CD4-positive, CD25-positive, alpha-beta regulatory T cell (primary cell): ENCODE measurements around the gene GLRA2. TPM values are rescaled to one million over a fixed set of nuclear protein-coding genes. Genes with fewer than 3 reads are reported as not detected.

Source experiments
- ATAC-seq, 2 donors: fragments of 150-1000 bp; cut with Tn5 transposase; one replicate each; pipeline ENCODE4 v1.10.0; 2021; ENCODE audit warnings: low read depth in 2 of 2, moderate number of reproducible peaks in 2 of 2, moderate library complexity in 1 of 2
- DNase-seq, 3 donors: peaks; one replicate each; pipeline versions ENCODE4 v3.0.0 to v3.0.0-alpha.2; 2012 to 2022; ENCODE audit warnings: mixed read lengths in 1 of 3
- H3K27ac ChIP-seq: one replicate; pipeline ENCODE4 v1.7.0; 2013; ENCODE audit warnings: mild to moderate bottlenecking, low read length; ENCODE audit not compliant: insufficient read depth, poor library complexity, severe bottlenecking
- H3K27me3 ChIP-seq: one replicate; pipeline ENCODE4 v1.7.0; 2013; ENCODE audit warnings: low read length; ENCODE audit not compliant: control insufficient read depth, insufficient read depth
- H3K36me3 ChIP-seq: one replicate; pipeline ENCODE4 v1.7.0; 2013; ENCODE audit warnings: mild to moderate bottlenecking, low read length, moderate library complexity; ENCODE audit not compliant: control insufficient read depth, insufficient read depth
- H3K4me1 ChIP-seq: 2 replicates; pipeline ENCODE4 v1.7.0; 2013; ENCODE audit warnings: mild to moderate bottlenecking, low read length; ENCODE audit not compliant: insufficient read depth, control insufficient read depth, poor library complexity, severe bottlenecking
- H3K4me3 ChIP-seq: one replicate; pipeline ENCODE4 v1.7.0; 2013; ENCODE audit warnings: low read depth, mild to moderate bottlenecking, low read length, moderate library complexity
- H3K9me3 ChIP-seq, 2 experiments: 1 replicate in 1 of 2; 2 replicates in 1 of 2; pipeline ENCODE4 v1.7.0; 2013; ENCODE audit warnings: low read length in 2 of 2, mild to moderate bottlenecking in 1 of 2, moderate library complexity in 1 of 2; ENCODE audit not compliant: control insufficient read depth in 2 of 2
- H3K27ac Mint-ChIP-seq, 3 donors: one replicate each; pipeline ENCODE4 v1.8.0; 2020 to 2022; ENCODE audit warnings: mild to moderate bottlenecking in 3 of 3, mixed read lengths in 3 of 3, moderate library complexity in 2 of 3
- H3K27me3 Mint-ChIP-seq: one replicate; pipeline ENCODE4 v1.8.0; 2022; ENCODE audit warnings: mild to moderate bottlenecking, mixed read lengths
- H3K36me3 Mint-ChIP-seq: one replicate; pipeline ENCODE4 v1.8.0; 2020; ENCODE audit warnings: mixed read lengths
- H3K4me1 Mint-ChIP-seq, 4 donors: one replicate each; pipeline ENCODE4 v1.8.0; 2020 to 2022; ENCODE audit warnings: mixed read lengths in 4 of 4, mild to moderate bottlenecking in 1 of 4
- H3K4me3 Mint-ChIP-seq, 4 donors: one replicate each; pipeline ENCODE4 v1.8.0; 2020 to 2022; ENCODE audit warnings: mild to moderate bottlenecking in 4 of 4, mixed read lengths in 4 of 4, moderate library complexity in 3 of 4
- H3K9me3 Mint-ChIP-seq, 7 donors: one replicate each; pipeline ENCODE4 v1.8.0; 2020 to 2022; ENCODE audit warnings: mixed read lengths in 7 of 7, mild to moderate bottlenecking in 3 of 7, moderate library complexity in 2 of 7
- polyA plus RNA-seq, 4 donors: library from polyadenylated mRNA; unstranded; fragments of 300-500 nt; fragmentation: Illumina TruSeq; gene quantifications; one replicate each; pipeline ENCODE4 v1.2.3, GENCODE V29; 2021
- total RNA-seq: library from RNA; stranded (reverse); gene quantifications from one replicate; pipeline ENCODE4 v1.2.3, GENCODE V29; 2022

Gene GLRA2
- total RNA-seq (not detected), polyA plus RNA-seq (not detected)

DNA sequence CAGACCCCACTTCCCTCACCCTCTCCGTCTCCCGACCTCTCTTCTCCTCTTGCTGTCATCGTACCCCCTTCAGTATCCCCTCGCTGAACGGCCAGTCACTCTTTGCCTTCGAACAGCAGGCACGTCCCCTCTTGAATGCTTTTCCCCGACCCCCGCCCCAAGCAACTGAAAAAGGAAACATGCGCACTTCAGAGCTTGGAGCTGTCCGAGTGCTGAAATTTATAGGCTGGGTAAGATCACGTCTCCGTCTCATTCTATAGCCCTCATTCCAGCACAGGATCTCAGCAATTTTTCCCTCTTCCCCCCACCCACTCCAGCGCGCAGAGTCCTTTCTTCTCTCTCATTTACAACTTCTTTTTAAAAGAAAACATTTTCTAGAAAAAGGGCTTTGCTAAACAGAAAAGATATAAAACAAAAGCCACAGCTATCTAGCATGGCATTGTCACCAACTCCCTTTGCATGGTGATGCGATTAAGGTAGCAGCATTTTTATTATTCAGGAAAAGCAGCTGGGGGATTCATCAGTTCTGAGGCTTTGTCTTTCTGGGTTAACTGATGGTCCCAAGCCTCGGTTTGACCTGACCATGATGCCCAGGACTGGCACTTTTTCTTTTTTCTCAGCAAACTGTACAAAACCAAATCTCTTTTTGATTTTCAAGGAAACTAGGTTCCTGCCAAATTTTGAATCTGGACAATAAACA, at the start of gene GLRA2:
GLRA2 (plus strand) TSS at position 247 of the 700 bp plus-strand sequence. CDS start 522 bp downstream, outside the sequence.
- peaks cover 0 to 3% (median 0%) of the 10 kb centered on the region in 4 donors for H3K4me1 Mint-ChIP-seq
- DNase-seq: peak in 1 of 3 donors; percentile 24
- peaks cover 10% of the 10 kb centered on the region for H3K27me3 Mint-ChIP-seq
- H3K27ac ChIP-seq: no peak within 1 kb of the TSS
- H3K4me3 ChIP-seq: no peak within 1 kb of the TSS
- H3K9me3 ChIP-seq: no peaks in the 10 kb centered on the region
- ATAC-seq: no peak
- H3K36me3 ChIP-seq: no peaks in the 10 kb centered on the region
- H3K27ac Mint-ChIP-seq: no peak within 1 kb of the TSS
- H3K4me3 Mint-ChIP-seq: no peak within 1 kb of the TSS
- H3K9me3 Mint-ChIP-seq: peaks cover 0 to 4% (median 0%) of the 10 kb centered on the region in 7 donors
- no peaks in the 10 kb centered on the region for H3K4me1 ChIP-seq
- no peaks in the 10 kb centered on the region for H3K27me3 ChIP-seq
- H3K36me3 Mint-ChIP-seq: no peaks in the 10 kb centered on the region

DNA sequence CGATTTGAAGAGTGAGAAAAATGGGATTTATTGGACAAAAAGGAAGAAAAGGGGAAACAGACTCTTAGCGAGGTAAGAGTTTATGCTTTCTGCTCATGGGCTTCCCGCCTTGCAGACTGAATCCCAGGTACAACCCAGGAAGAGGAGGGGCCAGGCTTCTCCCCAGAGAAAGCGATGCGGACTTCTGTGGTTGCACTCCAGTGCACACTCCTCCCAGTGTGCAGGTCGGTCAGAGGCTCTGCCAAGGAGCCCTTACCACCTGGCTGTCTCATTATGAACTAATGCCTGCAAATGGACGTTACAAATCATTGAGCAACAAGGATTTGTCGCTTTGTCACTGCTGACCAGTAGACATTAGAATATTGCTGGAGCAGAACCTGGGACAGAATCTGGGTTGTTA, 39.9 kb upstream of the GLRA2 start:
- H3K27me3 ChIP-seq: no peaks in the 10 kb centered on the region
- no peaks in the 10 kb centered on the region for H3K36me3 ChIP-seq
- no peak overlapping the region for H3K27ac ChIP-seq
- H3K4me3 Mint-ChIP-seq: no peak overlapping the region
- no peaks in the 10 kb centered on the region for H3K4me1 ChIP-seq
- no peaks in the 10 kb centered on the region for H3K9me3 ChIP-seq
- no peaks in the 10 kb centered on the region for H3K27me3 Mint-ChIP-seq
- H3K4me1 Mint-ChIP-seq: no peaks in the 10 kb centered on the region
- no peak for ATAC-seq
- no peaks in the 10 kb centered on the region for H3K9me3 Mint-ChIP-seq
- DNase-seq: no peak
- H3K36me3 Mint-ChIP-seq: no peaks in the 10 kb centered on the region
- H3K4me3 ChIP-seq: no peak overlapping the region
- H3K27ac Mint-ChIP-seq: no peak overlapping the region

DNA sequence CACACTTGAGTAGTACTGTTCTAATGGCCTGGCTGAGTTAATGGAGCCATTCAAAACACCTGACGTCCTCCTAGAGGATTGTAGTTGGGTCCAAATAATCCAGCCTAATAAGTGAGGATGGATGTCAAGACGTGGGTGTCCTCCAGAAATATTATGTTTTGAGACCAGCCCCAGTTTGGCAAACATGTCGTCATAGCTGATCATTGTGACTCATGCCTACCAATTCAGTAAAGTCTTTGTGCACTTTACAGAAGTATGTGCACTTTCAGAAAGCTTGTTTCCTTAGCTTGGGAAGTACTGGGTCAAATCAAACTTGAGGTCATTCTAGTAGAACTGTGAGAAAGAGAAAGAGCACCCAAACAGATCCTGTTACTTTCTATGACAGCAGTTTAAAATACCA, 37.6 kb upstream of the GLRA2 start:
- H3K4me1 ChIP-seq: no peaks in the 10 kb centered on the region
- Mint-ChIP-seq H3K36me3 (no peaks in the 10 kb centered on the region), H3K4me1 (peaks cover 0 to 7% (median 0%) of the 10 kb centered on the region in 4 donors), H3K4me3 (no peak overlapping the region), H3K27me3 (no peaks in the 10 kb centered on the region), H3K9me3 (no peaks in the 10 kb centered on the region), H3K27ac (no peak overlapping the region)
- no peak for ATAC-seq
- H3K27me3 ChIP-seq: no peaks in the 10 kb centered on the region
- DNase-seq: no peak
- H3K4me3 ChIP-seq: no peak overlapping the region
- H3K36me3 ChIP-seq: no peaks in the 10 kb centered on the region
- no peak overlapping the region for H3K27ac ChIP-seq
- no peaks in the 10 kb centered on the region for H3K9me3 ChIP-seq

DNA sequence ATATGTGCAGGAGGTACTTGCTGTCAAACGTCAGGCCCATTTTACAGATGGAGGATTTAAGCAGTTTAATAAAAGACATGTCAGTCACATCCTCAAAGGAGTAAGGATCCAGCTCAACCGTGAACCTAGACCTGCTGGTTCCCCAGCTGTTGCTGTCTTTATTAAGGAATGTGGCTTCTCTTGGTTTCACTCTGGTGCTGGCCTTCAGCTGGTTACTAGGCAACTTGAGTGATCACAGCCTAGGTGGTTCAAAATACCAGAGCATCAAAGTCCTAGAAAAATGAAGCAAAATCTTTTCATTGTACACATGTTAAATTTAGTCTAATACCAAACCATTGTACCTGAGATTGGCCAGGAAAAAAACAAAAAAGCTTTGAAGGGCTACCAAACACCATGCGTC, 32.7 kb upstream of the GLRA2 start:
- H3K4me1 ChIP-seq: no peaks in the 10 kb centered on the region
- no peaks in the 10 kb centered on the region for H3K36me3 Mint-ChIP-seq
- no peaks in the 10 kb centered on the region for H3K36me3 ChIP-seq
- H3K9me3 ChIP-seq: no peaks in the 10 kb centered on the region
- no peak overlapping the region for H3K27ac ChIP-seq
- peak overlapping the region; percentile 80 for H3K4me3 ChIP-seq
- no peaks in the 10 kb centered on the region for H3K27me3 ChIP-seq
- H3K9me3 Mint-ChIP-seq: no peaks in the 10 kb centered on the region
- ATAC-seq: no peak
- H3K27me3 Mint-ChIP-seq: no peaks in the 10 kb centered on the region
- peaks cover 0 to 23% (median 4%) of the 10 kb centered on the region in 4 donors for H3K4me1 Mint-ChIP-seq
- peak overlapping the region in 3 of 4 donors; percentile 81 to 82 (median 82) for H3K4me3 Mint-ChIP-seq
- peak overlapping the region; percentile 72 to 83 (median 81) for H3K27ac Mint-ChIP-seq
- DNase-seq: peak in 1 of 3 donors; percentile 11

DNA sequence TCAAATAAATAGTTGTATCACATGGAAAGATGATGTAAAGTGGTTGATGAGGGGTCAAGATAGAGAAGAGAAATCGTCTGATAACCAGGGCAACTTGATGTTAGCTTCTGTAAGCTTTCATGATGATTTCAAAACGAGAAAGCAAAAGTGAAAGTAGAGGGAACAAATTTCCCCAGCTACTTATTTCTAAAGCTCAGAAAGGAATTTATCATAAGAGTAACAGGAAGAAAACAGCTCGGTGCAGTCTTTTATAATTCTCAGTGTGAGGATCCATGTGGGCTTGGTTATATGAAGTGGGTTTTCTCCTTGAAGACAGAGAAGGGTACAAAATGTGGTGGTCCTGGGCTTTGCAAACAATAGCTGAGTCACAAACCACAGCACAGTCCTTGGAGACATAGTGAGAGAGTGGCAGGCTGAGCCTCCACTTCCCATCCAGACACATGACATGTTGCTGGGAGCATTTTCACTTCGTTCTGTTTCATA, 32.1 kb upstream of the GLRA2 start:
- Mint-ChIP-seq H3K9me3 (no peaks in the 10 kb centered on the region), H3K4me3 (peak overlapping the region; percentile 4 to 82 (median 82)), H3K27me3 (no peaks in the 10 kb centered on the region), H3K4me1 (peaks cover 0 to 23% (median 4%) of the 10 kb centered on the region in 4 donors), H3K27ac (peak overlapping the region; percentile 72 to 83 (median 81)), H3K36me3 (no peaks in the 10 kb centered on the region)
- no peak overlapping the region for H3K27ac ChIP-seq
- H3K4me3 ChIP-seq: peak overlapping the region; percentile 80
- H3K9me3 ChIP-seq: no peaks in the 10 kb centered on the region
- H3K4me1 ChIP-seq: no peaks in the 10 kb centered on the region
- peak in 2 of 3 donors; percentile 5 to 60 for DNase-seq
- H3K36me3 ChIP-seq: no peaks in the 10 kb centered on the region
- H3K27me3 ChIP-seq: no peaks in the 10 kb centered on the region
- peak; percentile 28 to 31 for ATAC-seq

DNA sequence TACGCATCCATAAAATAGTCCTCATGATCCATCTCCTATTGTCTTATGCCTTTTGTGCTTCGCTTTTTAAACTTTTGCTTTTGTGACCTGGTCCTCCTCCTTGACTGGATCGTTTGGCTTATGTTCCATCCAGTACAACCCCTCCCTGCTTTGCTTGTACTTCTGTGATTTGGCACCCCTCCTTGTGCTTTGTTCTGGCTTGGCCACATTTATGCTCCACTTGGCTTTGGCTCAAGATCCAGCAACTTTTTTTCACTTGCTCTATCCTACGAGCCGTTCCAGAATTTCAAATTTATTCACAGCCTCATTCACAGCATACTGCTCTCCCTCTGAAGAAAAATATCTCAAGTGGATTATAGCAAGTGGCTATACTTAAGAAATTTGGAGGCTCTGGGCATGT, 28.0 kb upstream of the GLRA2 start:
- no peaks in the 10 kb centered on the region for H3K36me3 Mint-ChIP-seq
- H3K36me3 ChIP-seq: no peaks in the 10 kb centered on the region
- H3K9me3 Mint-ChIP-seq: no peaks in the 10 kb centered on the region
- H3K4me3 ChIP-seq: no peak overlapping the region
- no peak overlapping the region for H3K27ac Mint-ChIP-seq
- no peaks in the 10 kb centered on the region for H3K27me3 Mint-ChIP-seq
- H3K4me1 ChIP-seq: no peaks in the 10 kb centered on the region
- no peak overlapping the region for H3K4me3 Mint-ChIP-seq
- H3K9me3 ChIP-seq: no peaks in the 10 kb centered on the region
- H3K4me1 Mint-ChIP-seq: peaks cover 0 to 19% (median 4%) of the 10 kb centered on the region in 4 donors
- DNase-seq: no peak
- no peak overlapping the region for H3K27ac ChIP-seq
- no peak for ATAC-seq
- H3K27me3 ChIP-seq: no peaks in the 10 kb centered on the region

DNA sequence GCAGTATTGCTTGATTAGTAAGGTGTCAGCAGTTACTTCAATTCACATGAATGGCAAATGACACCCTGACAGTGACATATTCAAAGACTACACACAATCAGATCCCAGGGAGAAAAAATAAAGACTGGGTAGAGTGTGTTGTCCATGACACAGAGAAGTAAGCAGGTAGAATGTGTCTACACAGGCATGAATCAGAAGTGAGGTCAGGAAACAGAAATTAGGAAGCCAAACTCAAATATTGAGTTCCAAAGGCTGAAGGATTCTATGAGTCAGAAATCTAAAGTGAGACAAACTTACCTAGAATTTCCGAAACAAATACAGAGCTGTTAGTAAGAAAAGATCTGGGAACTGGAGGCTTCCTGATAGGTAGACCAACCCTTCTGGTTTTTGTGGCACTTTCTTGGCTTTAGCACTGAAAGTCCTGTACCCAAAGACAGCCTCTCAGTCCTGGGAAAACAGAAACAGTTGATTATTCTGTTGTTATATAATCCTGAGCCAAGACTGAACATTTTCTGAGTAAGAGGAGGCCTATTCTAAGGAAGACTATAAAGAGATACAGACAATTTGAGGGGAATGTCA, 24.3 kb upstream of the GLRA2 start:
- Mint-ChIP-seq H3K36me3 (no peaks in the 10 kb centered on the region), H3K27ac (peak overlapping the region in 1 of 3 donors; percentile 78), H3K9me3 (peaks cover 0 to 5% (median 0%) of the 10 kb centered on the region in 7 donors), H3K27me3 (no peaks in the 10 kb centered on the region), H3K4me3 (no peak overlapping the region), H3K4me1 (no peaks in the 10 kb centered on the region)
- Histone ChIP-seq H3K36me3 (no peaks in the 10 kb centered on the region), H3K4me3 (no peak overlapping the region), H3K27me3 (no peaks in the 10 kb centered on the region), H3K9me3 (no peaks in the 10 kb centered on the region), H3K27ac (no peak overlapping the region), H3K4me1 (no peaks in the 10 kb centered on the region)
- ATAC-seq: no peak
- no peak for DNase-seq
